CMK (cell line): Measurements from ENCODE around the gene PNO1.
"Not testable (repeated sequence)": the region's sequence is repeated elsewhere in the genome, so short reads cannot be mapped to it uniquely, and the experiment has no call there.

Experiments used
- DNase-seq: peaks from one replicate; pipeline ENCODE4 v3.0.0-alpha.2; 2010; ENCODE audit warnings: low read depth

The PNO1 gene

DNA sequence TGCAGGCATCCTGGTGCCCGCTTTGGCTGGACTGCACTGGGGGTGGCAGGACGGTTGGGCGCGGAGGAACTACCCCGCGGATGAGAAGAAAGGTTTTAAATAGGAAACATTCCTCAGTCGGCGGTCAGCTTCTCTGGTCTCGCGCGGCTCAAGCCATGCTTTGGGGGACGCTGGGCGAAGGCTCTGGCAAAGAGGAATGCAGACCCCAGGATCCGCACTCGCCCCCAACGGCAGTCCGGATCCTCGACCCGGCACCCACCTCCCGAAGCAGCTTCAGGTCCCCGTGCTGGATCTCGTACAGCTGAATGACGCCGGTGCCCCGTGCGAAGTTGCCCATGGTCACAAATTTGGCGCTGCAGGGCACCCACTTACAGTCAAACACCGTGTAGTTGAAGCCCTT is 686 bp upstream of the PNO1 start:
- DNase-seq: no peak

DNA sequence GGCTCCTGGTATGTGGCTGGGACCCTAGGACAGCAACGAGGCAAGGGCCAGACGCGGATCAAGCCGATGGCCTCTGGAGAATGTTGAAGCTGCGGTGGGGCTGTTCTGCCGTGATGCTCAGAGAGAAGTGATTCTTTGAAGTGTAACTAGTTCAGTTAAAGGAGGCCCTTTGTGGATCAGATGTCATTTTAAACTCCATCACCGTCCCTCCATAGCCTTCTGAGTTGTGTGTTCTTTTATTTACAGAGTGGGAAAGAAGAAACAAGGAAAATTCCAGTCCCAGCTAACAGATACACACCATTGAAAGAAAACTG is 403 bp downstream of the PNO1 start:
- DNase-seq: no peak

DNA sequence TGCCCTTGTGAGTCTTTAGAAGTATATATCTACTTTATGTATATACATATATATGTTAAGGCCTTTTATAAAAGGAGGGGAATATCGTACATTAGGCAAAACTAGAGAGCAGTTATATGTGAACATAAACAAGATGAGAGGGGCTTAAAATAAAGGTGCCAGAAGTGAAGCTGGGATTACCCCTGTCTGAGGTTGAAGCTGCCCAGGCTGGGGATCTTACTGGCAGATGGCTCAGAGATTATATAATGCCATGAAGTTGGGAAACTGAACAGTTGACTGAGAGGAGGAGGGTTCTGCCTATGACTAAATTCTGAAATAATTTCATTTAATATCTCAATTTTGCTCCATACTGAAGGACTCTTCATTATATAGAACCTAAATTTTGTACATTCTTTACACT is 6.0 kb downstream of the PNO1 start:
- no peak for DNase-seq

DNA sequence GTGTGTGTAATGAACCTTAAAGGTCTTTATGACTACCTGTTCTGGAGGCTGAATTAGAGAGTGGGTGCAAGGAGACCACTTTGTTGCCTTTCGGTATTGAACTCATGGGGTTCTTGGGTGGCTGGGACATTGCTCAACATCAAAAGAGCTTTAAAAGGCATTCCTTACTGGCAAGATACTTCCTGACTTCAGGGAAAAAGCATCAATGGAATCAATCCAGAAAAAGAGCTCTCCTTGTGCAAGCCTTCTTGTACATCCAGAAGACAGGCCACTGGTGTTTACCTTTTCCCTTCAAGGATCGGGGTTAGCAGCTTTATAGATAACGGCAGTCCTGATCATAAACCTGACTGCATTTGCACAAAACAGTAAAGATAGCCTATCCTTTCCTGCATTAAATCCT is 9.5 kb downstream of the PNO1 start:
- no peak for DNase-seq

DNA sequence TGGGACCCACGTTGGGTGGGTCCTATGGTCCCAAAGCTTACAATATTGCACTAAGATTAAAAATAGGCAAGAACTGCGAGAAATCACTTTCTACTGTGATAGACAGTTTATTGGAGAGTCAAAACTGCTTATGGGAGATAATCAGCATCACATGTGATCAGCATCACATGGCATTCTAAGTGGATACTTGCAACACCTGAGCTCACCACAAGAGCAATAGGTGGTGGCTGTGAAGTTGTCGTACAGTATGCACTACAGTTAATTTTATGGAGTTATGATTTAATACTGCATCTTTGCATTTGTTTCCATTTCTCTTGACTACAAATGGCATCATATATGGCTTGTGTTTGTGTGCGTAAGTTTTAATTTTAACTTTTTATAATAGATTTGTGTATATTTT is 11.6 kb downstream of the PNO1 start:
- no peak for DNase-seq

DNA sequence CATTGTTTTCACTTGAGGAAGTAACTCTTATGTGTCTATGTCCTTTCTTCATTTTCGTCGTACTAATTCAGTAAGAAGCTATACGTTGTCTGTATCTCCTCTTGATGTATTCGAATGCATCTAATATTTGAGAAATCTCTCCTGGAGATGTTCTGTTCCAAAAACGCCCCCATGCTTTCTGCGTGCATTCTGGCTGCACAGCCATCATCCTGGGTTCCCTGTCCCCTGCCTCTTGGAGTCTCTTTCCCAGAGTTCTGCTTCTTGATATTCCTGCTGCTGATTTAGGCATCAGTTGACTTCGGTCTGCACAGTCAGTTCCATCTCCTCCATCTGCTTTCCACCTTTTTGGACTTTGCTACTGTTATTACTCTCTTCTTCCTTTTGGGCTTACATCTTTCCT is 13.5 kb downstream of the PNO1 start:
- DNase-seq: no peak

DNA sequence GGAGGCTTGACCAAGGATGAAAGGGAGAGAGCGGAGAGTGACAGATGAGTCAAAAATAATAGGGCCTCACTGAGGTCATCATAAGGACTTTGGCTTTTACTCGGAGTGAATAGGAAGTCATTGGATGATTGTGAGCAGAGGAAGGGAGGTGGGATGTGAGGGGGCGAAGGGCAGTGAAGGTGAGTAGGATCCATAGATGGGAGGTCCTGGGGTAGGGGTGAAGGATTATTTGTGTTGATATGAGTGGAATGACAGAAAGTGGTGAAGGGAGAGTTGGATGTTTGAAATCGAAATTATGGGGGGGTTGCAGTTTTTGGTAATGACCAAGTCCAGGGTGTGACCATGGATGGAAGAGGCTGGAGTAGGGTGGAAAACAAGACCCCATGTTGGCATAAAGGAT is 14.0 kb downstream of the PNO1 start:
- no peak for DNase-seq

DNA sequence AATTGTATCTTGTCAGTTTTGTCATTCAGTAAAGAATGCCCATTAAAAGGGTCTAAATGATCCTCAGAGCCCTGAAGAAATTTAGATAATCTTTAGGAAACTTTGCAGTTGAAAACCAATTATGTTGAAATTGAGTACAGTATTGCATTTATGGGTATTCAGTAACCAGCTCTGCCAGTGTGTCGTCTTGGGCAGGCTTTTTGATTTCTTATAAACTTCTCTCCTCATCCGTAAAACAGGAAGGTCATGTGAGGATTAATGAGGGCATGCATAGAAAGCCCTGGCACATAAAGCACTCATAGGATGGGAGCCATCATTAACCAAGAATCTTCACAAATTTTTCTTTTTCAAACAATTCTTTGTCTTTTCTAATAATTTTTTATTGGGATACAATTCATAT is 14.8 kb downstream of the PNO1 start:
- DNase-seq: no peak

DNA sequence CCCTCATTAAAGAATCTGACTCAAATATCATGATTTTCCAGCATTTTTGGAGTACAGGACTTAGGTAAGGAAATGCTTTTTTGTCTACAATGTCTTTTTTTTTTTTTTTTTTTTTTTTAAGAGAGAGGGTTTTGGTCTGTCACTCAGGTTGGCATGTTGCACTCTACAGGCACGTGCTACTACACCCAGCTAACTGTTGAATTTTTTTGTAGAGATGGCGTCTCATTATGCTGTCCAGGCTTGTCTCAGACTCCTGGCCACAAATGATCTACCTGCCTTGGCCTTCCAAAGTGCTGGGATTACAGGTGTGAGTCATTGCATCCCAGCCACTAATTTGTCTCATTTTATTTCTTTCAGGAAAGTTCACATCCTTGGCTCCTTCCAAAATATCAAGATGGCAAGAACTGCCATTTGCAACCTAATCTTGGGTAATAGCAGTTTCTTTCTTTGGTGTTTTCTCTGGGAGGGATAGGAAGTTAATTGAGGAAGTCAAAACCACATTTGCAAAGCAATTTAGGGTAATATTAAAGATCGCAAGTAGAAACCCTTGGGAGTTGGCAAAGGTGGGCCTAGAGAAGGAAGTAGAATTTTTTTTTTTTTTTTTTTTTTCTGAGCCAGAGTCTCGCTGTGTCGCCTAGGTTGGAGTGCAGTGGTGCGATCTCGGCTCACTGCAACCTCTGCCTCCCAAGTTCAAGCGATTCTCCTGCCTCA is 15.5 kb downstream of the PNO1 start:
- no peak for DNase-seq

DNA sequence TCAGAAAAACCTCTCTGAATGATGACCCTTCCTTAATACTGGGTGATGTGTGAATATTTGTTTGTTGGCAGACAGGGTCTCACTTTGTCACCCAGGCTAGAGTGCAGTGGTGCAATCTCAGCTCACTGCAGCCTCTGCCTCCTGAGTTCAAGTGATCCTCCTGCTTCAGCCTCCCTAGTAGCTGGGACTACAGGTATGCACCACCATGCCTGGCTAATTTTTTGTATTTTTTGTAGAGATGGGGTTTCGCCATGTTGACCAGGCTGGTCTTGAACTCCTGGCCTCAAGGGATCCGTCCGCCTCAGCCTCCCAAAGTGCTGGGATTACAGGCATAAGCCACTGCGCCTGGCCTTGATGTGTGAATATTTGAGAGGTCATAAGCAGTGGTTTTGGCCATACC is 17.5 kb downstream of the PNO1 start:
- not testable (repeated sequence) for DNase-seq

DNA sequence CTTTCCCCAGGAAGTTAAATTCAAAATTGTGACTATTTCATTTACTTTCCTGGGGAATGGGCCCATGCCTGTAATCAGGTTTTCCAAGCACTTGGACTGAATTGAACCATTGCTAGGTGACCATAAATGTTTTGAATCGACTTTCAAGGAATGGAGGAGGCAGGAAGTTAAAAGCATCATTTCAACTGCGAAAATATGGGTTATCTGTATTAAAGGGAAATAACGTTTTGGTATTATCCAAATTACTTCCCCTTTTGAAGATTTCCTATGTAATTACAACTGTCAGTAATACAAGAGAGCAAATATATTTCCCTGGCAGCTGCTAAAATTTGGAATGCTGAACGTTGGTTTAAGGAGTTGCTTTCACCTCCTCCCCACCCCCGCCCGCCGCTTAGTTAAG is 19.0 kb downstream of the PNO1 start:
- DNase-seq: no peak

DNA sequence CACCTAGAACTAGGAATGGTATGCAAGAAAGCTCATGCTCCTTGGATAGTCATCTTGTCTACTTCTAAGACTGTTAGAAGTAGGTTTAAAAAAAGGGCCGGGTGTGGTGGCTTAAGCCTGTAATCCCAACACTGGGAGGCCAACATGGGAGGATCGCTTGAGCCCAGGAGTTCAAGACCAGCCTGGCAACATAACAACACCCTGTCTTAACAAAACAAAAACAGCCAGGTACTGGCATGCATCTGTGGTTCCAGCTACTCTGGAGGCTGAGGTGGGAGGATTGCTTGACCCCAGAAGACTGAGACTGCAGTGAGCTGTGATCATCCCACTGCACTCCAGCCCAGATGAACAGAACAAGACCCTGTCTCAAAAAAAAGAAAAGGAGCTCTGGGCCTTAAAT is 19.9 kb downstream of the PNO1 start:
- no peak for DNase-seq

DNA sequence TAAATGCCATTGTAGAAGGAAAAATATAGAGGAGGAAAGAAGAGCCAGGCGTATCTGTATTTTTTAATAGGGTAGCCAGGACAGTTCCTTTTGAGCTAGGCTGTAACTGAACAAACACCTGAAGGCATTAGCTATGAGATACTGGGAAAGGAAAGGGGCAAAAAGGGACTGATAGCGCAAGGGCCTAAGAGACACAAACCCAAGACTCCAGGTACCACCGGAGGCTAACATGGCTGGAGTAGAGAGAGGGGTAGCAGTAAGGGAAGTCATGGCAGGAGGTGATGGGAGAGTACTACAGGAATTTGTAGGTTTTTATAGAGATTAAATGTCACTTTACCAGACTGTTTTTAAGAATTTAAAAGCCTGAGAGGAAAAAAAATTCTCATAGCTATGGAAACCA is 20.7 kb downstream of the PNO1 start:
- DNase-seq: no peak

DNA sequence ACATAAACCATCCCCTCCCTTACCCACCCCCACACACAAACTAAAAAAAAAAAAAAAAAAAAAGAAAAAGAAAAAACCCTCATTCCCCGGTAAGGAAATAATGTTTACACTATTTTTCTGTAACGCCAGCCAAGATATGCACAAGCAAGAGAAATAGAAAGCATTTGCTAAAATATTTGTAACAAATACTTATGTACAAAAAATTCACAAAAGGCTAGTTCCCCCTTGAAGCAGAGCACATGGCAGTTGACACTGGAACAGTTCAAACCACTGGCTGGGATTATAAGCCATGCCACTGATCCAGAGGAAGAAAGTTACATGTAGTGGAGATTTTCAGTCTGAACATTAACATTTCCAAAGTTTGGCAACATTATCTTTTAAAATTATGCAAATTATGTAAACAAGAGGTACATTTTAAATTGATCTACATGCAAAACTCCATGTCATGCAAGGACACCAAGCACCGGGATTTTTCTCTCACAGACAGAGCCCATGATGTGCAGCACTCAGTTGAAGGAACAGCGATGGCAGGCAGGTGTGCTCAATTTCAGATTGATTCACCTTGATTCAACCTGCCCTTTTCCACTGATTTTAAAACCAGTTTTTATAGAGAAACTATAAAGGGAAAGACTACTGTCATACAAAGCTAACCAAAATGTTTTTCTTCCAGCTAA is 21.4 kb downstream of the PNO1 start:
- DNase-seq: no peak

DNA sequence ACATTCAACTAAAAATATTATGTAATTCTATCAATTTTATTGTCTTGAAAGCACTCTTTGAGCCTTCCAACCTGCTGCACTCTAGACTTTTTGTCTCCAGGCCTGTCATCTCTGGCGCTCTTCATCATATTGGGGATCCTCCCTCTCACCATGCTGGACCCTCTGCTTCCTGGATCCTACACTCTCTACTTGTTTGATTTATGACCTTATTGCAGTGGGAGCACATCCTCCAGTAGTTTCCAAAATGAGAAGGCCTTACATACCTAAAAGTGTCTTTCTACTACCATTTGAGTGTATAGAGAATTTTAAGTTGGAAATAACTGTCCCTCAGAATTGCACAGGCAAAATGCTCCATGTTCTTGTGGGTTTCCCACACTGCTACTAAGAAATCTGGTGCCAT is 25.2 kb downstream of the PNO1 start:
- no peak for DNase-seq

DNA sequence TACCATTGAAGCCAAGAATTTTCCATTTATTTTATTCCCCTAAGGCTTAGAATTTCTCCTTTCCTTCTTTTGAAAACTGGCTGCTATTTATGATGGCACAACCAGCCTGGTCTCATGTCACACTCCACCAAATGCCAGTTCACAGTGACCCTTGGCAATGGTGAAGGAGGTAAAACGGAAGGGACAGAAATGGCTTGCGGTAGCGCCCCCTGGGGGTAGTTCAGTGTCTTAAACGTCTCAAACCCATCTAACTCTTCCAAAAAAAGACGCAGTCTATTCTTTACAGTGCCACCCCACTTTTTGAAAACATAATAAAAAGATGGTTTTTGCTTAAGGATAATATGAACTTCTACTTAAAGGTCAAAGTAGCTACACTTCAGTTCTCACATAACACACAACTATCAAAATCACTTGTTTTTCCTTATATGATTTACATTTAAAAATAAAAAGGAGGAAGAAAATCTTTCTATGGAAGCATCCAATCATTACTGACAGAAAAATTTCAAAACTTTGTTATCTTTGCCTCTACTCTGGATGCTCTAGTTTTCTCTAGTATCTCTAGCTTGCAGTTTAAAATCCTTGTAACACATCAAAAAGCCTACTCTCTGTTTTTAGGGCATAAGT is 28.0 kb downstream of the PNO1 start:
- DNase-seq: peak; percentile 53

DNA sequence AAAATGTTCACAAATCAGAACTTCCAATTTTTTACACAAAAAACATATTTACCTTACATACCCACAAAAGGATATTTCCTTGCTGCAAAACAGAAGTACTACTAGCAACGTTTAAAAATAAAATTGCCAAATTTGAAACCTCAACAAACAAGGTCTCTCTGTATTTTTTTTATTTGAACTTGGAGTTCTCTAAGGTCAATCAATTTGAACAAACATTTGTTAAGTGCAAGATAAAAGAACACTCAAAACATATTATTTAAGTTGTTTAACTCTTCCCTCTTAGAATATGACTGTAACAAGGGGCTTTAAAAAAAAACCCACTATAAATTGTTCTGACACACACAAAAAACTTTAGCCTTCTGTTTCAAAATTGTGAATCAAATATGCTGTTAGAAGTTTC is 29.6 kb downstream of the PNO1 start:
- DNase-seq: no peak

DNA sequence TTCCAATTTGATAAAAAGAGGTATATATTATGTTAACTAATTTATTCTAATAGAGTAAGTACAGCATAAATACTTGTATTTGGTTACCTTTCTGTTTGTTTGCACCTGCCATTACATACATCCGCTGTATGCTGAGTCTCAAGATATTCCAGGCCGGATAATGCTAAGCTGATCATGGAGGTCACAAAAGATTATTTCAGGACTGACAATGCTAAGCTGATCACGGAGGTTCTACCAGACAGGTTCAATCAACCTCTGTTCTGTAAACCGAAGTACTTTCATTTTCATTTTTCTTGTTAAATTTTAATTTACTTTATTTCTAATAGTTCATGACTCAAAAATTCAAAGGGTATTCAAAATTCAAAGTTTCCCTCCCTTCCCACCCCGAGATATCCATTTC is 31.1 kb downstream of the PNO1 start:
- DNase-seq: no peak

DNA sequence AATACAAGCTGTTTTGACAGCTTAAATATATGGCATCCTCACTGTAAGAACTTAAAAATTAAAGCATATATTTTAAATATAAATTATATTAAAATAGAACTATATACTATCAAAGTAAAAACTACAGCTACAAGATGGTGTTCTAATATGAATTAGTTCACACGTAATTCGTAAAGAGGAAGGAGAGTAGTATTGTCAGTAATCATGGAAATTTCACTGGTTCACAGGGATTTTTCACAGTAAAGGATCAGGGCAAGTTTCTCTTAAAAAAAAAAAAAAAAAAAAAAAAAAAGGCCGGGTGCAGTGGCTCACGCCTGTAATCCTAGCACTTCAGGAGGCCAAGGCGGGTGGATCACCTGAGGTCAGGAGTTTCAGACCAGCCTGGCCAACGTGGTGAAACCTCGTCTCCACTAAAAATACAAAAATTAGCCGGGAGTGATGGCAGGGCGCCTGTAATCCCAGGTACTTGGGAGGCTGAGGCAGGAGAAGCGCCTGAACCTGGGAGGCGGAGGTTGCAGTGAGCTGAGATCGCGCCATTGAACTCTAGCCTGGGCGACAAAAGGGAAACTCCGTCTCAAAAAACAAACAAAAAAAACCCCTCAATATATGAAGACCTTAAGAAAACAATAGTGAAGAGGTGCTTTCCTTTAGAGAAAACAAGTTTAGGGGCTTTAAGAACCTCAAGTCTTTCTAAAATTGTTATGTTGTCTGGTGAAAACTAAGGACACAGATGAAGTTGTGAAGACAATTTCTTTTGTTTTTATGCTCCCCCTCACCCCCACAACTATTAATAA is 32.5 kb downstream of the PNO1 start:
- no peak for DNase-seq

DNA sequence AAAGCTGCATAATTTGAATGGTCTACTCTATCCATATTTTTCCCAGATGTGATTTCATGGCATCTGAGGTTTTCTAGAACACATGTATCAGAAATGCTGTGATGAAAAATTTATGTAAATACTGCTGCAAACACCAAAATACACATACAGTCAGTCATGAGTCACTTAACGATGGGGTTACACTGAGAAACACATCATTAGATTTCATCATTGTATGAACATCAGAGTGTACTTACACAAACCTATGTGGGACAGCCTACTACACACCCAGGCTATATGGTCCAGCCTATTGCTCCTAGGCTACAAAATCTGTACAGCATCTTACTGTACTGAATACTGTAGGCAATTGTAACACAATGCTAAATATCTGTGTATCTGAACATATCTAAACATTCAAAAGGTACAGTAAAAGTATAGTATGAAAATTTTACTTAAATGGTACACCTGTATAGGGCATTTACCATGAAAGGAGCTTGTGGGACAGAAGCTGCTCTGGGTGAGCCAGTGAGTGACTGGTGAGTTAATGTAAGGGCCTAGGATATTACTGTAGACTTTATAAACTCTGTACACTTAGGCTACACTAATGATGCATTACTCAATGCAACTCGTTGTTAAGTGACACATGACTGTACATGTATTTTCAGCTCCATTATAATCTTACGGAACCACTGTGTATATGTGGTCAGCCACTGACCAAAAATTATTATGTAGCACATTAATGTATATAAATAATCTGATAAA is 33.5 kb downstream of the PNO1 start:
- DNase-seq: no peak

DNA sequence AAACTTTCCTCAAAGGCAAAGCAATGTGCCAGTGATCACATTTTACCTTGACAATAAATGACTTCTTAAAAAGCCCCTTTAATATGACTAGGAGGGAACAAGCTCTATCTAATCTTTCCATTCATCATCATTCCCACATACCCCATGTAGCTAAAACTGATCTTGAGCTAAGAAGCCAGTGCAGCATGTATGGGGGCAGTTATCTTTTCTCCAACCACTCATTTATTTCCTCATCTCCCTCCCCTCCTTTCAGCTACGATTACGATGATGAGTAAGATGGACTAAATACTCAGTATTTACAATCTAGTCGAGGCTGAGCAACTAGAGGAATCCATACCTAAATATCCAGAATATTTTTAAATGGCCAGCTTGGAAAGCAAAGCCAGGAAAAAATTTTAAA is 35.5 kb downstream of the PNO1 start:
- peak; percentile 25 for DNase-seq

DNA sequence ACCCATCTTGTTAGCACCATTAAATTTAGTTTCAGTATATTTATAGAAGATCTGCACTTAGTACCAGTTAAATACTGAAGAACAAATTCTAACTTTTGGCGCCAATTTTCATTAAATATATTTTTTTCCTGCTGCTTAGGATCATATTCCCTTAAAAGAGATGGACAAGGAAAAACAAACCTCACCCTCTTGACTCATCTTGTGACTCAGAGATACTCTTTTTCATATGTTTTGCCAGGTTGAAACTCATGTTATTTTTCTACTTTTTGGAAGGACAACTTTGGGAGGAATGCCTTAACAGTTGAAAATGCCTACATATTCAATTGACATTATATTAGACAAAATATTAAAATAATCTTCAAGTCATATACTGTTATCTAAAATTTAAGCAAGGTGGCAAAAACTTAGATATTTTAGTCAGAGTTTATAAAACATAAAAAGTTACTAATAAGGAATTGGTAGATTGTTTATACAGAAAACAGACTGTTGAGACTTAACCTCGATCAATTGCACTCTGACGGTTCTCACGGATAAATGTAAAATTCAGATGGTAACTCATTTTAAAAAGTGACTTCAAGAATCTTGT is 36.2 kb downstream of the PNO1 start:
- no peak for DNase-seq
